SIG-M5 treated with dmso at 0.1 percent for 504 hours (cell line): ENCODE results near the gene TOR1B.

Experiments
- DNase-seq: peaks from one replicate; lab custom pipeline; 2025; ENCODE audit not compliant: unreplicated experiment; lab: John Stamatoyannopoulos, UW

TOR1B gene

DNA sequence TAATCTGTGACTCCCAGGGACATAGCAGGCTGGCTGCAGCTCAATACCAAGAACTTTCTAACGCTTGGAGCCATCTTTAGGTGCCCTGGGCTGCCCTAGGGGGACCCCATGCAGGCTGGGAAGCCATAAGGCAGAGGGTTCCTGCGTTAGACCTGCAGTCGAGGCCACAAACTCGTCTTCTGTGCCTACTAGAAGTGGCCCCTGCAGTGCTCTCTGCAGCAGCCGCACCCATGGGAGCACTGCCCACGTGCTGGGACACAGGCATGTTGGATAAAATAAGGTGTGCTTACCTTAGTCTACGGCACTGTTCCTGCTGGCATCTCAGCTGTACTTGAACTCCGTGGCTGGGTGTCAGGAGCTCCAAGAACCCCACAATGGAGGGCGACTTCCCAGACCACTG, 9.4 kb downstream of the TOR1B start:
- no peak for DNase-seq

DNA sequence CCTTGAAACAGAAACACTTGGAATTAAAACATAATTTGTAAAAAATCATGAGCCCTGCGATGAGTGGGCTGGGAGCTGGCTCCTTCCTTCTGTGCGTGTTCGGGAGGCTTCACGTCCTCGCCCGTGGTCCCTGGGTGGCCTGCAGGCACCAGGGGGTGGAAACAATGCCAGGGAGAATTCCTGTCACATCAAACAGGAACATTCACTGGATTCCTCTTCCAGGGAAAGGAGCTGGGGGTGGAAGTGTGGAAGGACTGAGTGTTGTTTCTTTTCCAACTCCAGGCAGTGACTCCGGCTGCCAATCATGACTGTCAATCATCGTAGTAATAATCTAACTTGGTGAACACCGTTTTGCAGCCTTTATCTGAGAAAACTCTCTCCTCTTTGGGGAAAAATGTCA, 10.7 kb downstream of the TOR1B start:
- no peak for DNase-seq

DNA sequence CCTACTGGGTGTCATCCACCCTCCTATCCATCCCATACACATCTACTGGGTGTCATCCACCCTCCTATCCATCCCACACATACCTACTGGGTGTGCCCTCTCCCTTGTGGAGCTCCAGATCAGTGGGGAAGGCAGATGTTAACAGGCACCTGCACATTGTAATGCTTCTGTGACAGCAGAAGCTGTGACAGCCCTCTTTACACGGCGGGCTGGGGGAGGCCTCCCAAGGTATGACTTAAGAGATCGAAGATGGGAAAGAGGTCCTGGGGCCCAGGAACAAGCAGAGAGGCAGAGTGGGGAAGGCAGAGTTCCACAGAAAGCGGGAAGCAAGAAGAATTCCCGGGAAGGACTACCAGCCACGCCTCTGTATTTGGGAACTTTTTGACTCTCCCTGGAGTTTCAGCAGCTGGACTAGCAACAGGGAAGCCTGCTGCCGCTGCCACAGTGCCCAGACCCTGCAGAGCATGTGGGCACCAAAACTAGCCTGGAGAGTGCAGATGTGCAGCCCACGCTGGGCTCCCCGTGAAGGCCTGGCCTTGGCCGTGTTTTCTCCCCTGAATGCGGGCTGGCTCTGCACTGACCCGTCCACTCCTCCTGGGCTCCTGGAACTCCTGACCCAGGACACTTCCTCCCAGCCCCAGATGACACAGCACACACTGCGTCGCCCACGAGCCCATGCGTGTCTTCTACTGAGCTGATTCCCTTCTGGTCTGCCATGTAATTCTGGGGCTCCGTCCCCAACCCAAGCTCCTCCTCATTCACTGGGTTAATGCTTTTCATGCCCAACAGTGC, 11.6 kb downstream of the TOR1B start:
- no peak for DNase-seq

- no peak for DNase-seq
Measured at GRCh38 chr9:129815278-129815677, 12.3 kb downstream of the TOR1B start.

GRCh38 chr9:129816501-129817435, 13.8 kb downstream of the TOR1B start:
- peak; percentile 69 for DNase-seq

DNA sequence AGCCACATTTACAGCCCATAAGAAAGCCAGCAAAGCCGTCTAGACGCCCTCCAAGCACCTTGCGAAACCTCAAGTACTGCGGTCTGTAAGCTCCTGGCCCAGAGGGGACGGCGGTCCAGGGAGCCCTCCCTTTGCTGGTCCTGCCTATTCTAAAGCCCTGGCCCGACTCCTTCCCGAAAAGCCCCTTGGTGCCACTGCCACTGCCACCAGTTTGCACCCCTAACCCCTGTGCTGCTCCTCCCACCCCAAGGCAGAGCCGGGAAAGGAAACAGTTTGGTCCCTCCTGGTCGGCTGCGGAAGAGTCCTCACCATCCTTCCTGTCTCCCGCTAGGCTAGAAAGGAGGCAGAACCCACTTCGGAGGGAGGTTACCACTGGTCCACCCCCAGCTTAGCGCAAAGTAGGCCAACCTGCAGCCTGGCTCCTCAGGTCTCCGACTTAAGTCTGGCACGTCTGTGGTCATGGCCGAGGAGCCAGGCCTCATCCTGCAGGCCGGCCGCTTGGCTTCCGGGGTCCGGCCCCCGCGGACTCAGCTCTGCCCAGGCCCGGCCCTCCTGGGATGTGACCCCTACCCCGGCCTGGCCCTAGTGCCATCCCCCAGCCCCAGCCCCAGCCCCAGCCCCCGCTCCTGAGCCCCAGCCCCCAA, 20.0 kb downstream of the TOR1B start:
- DNase-seq: peak; percentile 74

- no peak for DNase-seq
Measured at GRCh38 chr9:129823542-129823934, 20.6 kb downstream of the TOR1B start.

- DNase-seq: peak; percentile 94
Measured at GRCh38 chr9:129823935-129824601, 21.1 kb downstream of the TOR1B start, which contains the start of gene TOR1A. Gene TOR1A, minus strand, starts transcription at chr9:129824136. Its CDS starts 51 bp downstream, at chr9:129824085.

GRCh38 chr9:129826344-129826743, 23.4 kb downstream of the TOR1B start:
- DNase-seq: no peak

DNA sequence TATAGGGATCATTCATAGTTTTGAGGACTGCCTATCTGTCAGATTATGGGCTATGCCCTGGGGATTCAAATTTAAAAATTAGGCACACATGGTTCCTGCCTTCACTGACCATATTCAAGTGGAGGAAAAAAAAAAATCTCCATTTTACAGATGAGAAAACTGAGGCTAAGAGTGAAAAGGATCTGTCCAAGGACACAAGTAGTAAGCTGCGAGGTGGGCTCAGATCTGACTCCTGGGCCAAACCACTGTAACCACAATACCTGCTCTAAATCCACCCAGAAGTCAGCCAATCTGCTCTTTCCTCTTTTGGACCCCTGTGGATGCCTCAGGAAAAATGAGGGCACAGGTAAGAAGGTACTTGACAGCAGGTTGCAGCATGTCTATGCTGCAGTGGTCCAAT, 23.8 kb downstream of the TOR1B start:
- no peak for DNase-seq

DNA sequence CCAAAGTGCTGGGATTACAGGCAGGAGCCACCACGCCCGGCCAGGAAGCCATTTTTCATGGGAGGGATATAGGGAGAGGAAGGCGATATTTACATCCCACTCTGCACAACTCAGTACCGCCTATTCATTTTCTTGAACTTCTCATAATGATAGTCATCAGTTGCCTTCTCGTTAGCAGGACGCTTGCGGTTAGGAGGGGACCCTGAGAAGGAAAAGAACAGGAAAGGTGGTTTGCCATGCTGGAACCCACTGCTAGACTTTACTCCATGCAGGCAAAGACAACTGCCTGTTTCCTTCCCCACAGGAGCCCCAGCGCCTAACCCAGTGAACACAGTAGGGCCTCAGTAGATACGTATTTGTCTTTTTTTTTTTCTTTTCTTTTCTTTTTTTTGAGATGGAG, 25.1 kb downstream of the TOR1B start:
- no peak for DNase-seq

DNA sequence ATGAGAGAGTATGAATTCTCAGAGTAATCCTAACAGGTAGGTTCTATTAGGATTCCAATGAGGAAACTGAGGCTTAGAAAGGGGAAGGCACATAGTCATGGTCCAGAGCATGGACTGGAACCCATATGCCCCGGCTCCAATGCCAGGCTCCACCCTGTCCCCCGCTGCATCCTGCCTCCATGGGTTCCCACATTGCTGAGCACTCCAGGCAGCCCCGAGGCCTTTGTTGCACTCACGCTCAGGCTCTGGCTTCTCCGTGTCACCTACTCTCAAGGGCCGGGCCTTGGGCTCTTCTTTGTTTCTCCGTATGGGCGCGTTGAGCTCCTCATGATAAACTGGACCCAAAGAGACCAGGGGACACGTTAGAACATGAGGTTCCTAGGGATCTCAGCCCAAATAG, 26.0 kb downstream of the TOR1B start:
- no peak for DNase-seq

DNA sequence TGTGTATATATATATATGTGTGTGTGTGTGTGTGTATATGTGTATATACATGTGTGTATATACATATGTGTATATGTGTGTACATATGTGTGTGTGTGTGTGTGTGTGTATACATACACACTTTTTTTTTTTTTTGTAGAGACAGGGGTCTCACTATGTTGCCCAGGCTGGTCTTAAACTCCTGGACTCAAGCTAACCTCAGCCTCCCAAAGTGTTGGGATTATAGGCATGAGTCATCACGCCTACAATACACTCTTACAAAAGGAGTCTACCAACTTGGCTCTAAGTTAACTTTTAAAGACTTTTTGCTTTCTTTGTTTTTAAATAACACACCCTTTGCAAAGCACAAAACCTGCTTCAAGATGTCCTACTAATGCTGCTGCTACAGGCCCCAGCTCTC, 30.0 kb downstream of the TOR1B start:
- DNase-seq: no peak

GRCh38 chr9:129834489-129835127, 31.6 kb downstream of the TOR1B start:
- peak; percentile 34 for DNase-seq

DNA sequence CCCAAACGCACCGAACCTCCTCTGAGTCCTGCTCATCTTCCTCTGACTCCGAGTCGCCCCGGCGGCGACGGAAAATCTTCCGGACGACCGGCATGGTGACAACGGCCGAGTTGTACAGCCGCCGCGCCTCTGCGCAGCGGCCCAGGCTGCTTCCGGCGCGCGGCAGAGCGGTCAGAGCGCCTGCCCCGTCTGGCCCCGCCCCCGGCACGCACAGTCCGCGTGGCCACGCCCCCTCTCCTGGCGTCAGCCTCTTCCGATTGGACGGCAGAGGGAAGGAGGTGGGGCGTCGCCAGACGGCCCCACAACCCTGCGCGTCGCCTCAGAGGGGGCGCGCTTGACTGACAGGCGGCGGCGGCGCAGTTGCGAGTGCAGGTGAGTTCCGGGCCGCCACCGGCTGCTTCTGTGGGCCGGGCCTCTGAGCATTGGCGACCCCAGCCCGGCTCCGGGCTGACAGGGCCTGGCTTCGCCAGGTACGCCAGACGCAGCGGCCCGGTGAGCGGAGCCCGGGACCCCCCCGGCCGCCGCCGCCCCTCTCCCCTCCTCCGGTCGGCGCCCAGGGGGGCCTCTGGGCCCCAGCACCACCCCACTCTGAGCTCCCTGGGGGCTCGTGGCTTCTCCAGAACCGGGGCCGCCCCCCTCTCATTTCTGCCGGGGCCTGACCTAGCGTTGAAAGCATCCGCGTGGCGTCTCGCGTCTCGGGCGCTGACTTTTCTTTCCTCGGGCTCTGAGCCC, 32.3 kb downstream of the TOR1B start, which contains the start of the genes C9orf78 and USP20:
Gene C9orf78, minus strand, starts transcription at position 148 of the 732 bp plus-strand sequence. Its CDS starts 54 bp downstream, at position 94.
Gene USP20, plus strand, starts transcription at position 331 of the 732 bp plus-strand sequence. CDS start 17,098 bp downstream, outside the sequence.
- peak; percentile 92 for DNase-seq

GRCh38 chr9:129835860-129836223, 32.9 kb downstream of the TOR1B start:
- no peak for DNase-seq

DNA sequence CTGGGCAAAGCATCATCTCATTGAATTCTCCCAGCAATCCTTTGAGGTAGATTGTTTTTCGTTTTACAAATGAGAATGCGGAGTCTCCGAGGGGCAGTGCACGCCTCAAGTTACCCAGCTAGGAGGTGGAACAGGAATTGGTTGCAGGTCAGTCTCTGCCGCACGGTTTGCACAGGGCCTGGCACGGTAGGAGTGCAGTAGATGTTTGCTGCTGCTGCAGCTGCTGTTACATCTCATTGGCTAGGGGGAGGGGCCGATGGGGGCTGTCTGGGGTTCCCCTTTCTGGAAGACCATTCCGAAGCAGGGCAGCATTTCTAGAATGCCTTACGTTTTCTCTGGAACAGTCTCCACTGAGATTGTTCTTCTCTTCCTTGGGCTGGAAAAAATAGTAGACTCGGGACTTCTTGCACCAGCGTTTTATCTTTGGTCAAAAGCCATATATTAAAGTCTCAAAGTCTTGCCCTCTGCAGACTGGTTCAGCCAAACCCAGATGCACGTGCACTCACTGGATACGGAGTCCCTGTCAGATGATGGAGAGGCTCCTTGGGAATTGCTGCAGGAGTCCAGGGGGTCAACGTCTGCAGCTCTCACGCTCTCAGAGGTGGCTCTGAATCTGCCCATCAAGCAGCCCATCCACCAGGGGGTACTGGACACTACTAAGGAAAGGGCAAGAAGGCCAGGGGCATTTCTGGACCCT, 33.5 kb downstream of the TOR1B start:
- DNase-seq: peak; percentile 8

DNA sequence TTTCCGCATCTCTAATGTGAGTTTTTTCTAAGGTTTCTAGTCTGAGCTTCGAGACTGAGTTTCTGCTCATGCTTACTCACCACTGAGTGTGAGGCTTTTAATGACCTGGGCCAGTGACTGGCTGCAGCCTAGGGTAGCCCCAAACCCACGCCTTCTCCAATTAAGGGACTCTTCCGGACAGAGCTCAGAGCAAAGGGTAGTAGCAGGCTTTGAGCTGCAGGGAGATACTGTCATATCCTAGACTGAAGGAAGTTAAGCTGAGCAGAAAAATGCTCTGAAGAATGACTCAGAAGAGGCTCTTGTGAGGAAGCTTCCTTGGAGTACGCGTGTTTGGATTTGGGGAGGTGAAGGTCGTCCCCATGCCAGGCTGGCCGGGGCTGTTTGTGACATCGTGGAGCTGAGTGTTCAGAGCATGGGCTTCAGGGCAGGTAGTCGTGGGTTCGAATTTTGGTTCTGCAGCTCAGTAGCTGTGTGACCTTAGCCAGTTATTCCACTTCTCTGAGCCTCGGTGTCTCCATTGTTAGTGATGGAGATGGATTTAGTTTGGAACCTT, 35.8 kb downstream of the TOR1B start:
- no peak for DNase-seq
